ENCODE measurements around the gene ERN1. TPM values are rescaled to one million over a fixed set of nuclear protein-coding genes. Genes with fewer than 3 reads are reported as not detected.

ERN1 gene
- total RNA-seq, 4 donors from 2014 or later = 8.4 to 12.8 (median 12.1) TPM

- Histone ChIP-seq H3K4me3 (no peak overlapping the region), H3K27me3 (no peaks in the 10 kb centered on the region), H3K9me3 (peaks cover 0 to 21% (median 2%) of the 10 kb centered on the region in 3 donors), H3K27ac (no peak overlapping the region), H3K4me1 (peaks cover 0 to 13% (median 2%) of the 10 kb centered on the region in 3 donors), H3K36me3 (peaks cover 0 to 91% of the 10 kb centered on the region in 2 donors)
- ATAC-seq = no peak
- TF ChIP-seq POLR2A (IDR thresholded peaks at IDR 0.05) = no peak
- TF ChIP-seq POLR2AphosphoS5 (IDR thresholded peaks at IDR 0.05) = no peak
- no peak for TF ChIP-seq EP300 (IDR thresholded peaks at IDR 0.05)
- TF ChIP-seq, protein P1, sequence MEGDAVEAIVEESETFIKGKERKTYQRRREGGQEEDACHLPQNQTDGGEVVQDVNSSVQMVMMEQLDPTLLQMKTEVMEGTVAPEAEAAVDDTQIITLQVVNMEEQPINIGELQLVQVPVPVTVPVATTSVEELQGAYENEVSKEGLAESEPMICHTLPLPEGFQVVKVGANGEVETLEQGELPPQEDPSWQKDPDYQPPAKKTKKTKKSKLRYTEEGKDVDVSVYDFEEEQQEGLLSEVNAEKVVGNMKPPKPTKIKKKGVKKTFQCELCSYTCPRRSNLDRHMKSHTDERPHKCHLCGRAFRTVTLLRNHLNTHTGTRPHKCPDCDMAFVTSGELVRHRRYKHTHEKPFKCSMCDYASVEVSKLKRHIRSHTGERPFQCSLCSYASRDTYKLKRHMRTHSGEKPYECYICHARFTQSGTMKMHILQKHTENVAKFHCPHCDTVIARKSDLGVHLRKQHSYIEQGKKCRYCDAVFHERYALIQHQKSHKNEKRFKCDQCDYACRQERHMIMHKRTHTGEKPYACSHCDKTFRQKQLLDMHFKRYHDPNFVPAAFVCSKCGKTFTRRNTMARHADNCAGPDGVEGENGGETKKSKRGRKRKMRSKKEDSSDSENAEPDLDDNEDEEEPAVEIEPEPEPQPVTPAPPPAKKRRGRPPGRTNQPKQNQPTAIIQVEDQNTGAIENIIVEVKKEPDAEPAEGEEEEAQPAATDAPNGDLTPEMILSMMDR (IDR thresholded peaks at IDR 0.05) = no peak
- WGBS, 2 donors (ENCODE audit: low coverage in 1 of 2) = 97 to 100% methylated on average over 3 of the region's 3 CpGs
These were observed 59.7 kb downstream of the ERN1 start for GRCh38 chr17:64070213-64070612.

- TF ChIP-seq EP300 (IDR thresholded peaks at IDR 0.05) (no peak), POLR2AphosphoS5 (IDR thresholded peaks at IDR 0.05) (no peak), POLR2A (IDR thresholded peaks at IDR 0.05) (no peak)
- TF ChIP-seq, protein P1 (IDR thresholded peaks at IDR 0.05) = no peak
- Histone ChIP-seq H3K4me3 (no peak overlapping the region), H3K36me3 (peaks cover 0 to 93% of the 10 kb centered on the region in 2 donors), H3K27me3 (no peaks in the 10 kb centered on the region), H3K27ac (no peak overlapping the region), H3K4me1 (peaks cover 0 to 5% (median 0%) of the 10 kb centered on the region in 3 donors), H3K9me3 (peaks cover 0 to 21% (median 2%) of the 10 kb centered on the region in 3 donors)
- no peak for ATAC-seq
- 86% methylated on average over 1 of the region's 1 CpG for WGBS, 2 donors (ENCODE audit: low coverage in 1 of 2)
These were observed 60.8 kb downstream of the ERN1 start for GRCh38 chr17:64069143-64069542.

GRCh38 chr17:64067657-64068056, 62.3 kb downstream of the ERN1 start:
- ATAC-seq = no peak
- H3K4me1 ChIP-seq = no peaks in the 10 kb centered on the region
- no peaks in the 10 kb centered on the region for H3K27me3 ChIP-seq
- TF ChIP-seq POLR2AphosphoS5 (IDR thresholded peaks at IDR 0.05) = no peak
- no peak for TF ChIP-seq POLR2A (IDR thresholded peaks at IDR 0.05)
- TF ChIP-seq, protein P1 (IDR thresholded peaks at IDR 0.05) = no peak
- TF ChIP-seq EP300 (IDR thresholded peaks at IDR 0.05) = no peak
- no peak overlapping the region for H3K4me3 ChIP-seq
- WGBS, 2 donors (ENCODE audit: low coverage in 1 of 2) = 74 to 93% methylated on average over 3 of the region's 3 CpGs
- H3K27ac ChIP-seq = no peak overlapping the region
- H3K9me3 ChIP-seq = peaks cover 0 to 21% (median 2%) of the 10 kb centered on the region in 3 donors
- H3K36me3 ChIP-seq = peaks cover 0 to 99% of the 10 kb centered on the region in 2 donors

GRCh38 chr17:64066716-64067115, 63.2 kb downstream of the ERN1 start:
- no peak overlapping the region for H3K4me3 ChIP-seq
- H3K9me3 ChIP-seq = peaks cover 0 to 21% (median 2%) of the 10 kb centered on the region in 3 donors
- ATAC-seq = no peak
- WGBS, 2 donors (ENCODE audit: low coverage in 1 of 2) = 85 to 98% methylated on average over 2 to 7 of the region's 7 CpGs
- TF ChIP-seq, protein P1 (IDR thresholded peaks at IDR 0.05) = no peak
- TF ChIP-seq POLR2A (IDR thresholded peaks at IDR 0.05) = no peak
- no peak for TF ChIP-seq POLR2AphosphoS5 (IDR thresholded peaks at IDR 0.05)
- no peak for TF ChIP-seq EP300 (IDR thresholded peaks at IDR 0.05)
- no peak overlapping the region for H3K27ac ChIP-seq
- H3K4me1 ChIP-seq = no peaks in the 10 kb centered on the region
- no peaks in the 10 kb centered on the region for H3K27me3 ChIP-seq
- peaks cover 0 to 97% of the 10 kb centered on the region in 2 donors for H3K36me3 ChIP-seq

DNA sequence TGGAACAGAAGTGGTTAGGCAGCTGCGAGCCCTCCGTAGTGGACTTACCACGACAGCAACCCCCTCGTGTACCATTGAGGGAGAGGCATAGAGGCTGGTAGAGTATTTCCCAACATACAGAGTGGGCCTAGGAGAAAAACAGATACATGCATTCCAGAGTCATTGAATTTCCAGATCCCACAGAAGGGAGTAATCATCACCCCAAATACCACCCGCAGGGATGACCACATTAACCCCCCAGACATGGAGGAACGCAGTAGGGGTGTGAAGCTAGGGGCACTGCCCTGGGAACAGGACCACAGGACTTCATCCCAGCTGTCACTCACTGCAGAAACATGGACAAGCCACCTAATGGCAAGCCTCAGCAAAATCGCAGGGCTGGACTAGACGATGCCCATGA, 64.8 kb downstream of the ERN1 start:
- no peak for TF ChIP-seq EP300 (IDR thresholded peaks at IDR 0.05)
- TF ChIP-seq POLR2AphosphoS5 (IDR thresholded peaks at IDR 0.05) = no peak
- TF ChIP-seq, protein P1 (IDR thresholded peaks at IDR 0.05) = no peak
- TF ChIP-seq POLR2A (IDR thresholded peaks at IDR 0.05) = no peak
- no peak for ATAC-seq
- no peaks in the 10 kb centered on the region for H3K27me3 ChIP-seq
- peaks cover 0 to 96% of the 10 kb centered on the region in 2 donors for H3K36me3 ChIP-seq
- H3K4me3 ChIP-seq = no peak overlapping the region
- H3K4me1 ChIP-seq = no peaks in the 10 kb centered on the region
- H3K9me3 ChIP-seq = peaks cover 0 to 19% (median 2%) of the 10 kb centered on the region in 3 donors
- 78 to 94% methylated on average over 7 of the region's 8 CpGs for WGBS, 2 donors (ENCODE audit: low coverage in 1 of 2)
- no peak overlapping the region for H3K27ac ChIP-seq

Measured in gastroesophageal sphincter (tissue), 4 donors.